GM18951 (cell line): Measurements from ENCODE around the gene ATP6V1B1.

Experiments used
- POLR2A ChIP-seq: IDR thresholded peaks from 4 replicates; pipeline ENCODE4 v1.6.1; 2011; ENCODE audit warnings: mild to moderate bottlenecking; ENCODE audit not compliant: insufficient read length, insufficient read depth; ENCODE audit errors: extremely low read depth
- in situ Hi-C: fragments of 300-500 bp; cut with MboI; formaldehyde crosslinking; loops from one replicate; pipeline ENCODE4 v1.12.0; 2022; ENCODE audit warnings: low sequenced_read_pairs, mixed read lengths, inconsistent platforms; ENCODE audit not compliant: unreplicated experiment

ATP6V1B1 gene

DNA sequence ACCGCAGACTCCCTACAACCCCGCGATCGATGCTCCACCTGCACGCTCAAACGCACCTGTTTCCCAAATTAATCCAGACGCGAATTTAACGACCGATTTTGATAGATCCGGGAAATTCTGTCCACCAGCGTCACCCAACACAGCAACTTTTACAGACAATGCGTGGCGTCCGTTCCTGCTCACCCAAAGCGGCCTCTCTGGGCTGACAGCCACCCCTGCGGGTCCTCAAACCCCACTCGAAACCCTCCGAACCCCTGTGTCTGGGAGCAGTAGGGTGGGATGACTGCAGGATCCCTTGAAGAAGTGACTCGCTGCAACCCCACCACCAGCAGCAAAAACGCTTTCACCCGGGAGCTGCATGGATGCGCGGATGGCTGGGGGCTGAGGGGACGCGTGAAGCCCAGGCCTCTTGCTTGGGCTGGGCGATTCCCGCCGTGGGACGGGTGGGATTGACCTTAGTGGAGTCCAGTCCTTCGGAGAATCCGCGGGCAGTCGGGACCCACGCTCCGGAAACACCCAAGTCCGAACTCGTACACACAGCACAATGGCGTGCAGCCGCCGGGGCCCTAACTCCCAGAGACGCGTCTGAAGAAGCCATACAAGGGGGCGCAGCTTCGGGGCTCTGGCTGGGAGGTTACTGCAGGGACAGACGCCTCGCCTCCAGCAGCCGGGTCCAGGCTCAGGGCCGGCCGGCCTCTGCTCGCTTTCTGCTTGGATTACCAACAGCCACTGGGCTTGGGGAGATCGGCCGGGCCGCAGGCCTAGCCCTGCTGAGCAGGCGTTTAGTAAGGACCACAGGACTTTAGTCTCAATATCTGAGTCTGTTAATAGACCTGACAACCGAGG lies 31.1 kb upstream of the ATP6V1B1 start:
- in situ Hi-C loops = no loop called here
- TF ChIP-seq POLR2A = no peak

DNA sequence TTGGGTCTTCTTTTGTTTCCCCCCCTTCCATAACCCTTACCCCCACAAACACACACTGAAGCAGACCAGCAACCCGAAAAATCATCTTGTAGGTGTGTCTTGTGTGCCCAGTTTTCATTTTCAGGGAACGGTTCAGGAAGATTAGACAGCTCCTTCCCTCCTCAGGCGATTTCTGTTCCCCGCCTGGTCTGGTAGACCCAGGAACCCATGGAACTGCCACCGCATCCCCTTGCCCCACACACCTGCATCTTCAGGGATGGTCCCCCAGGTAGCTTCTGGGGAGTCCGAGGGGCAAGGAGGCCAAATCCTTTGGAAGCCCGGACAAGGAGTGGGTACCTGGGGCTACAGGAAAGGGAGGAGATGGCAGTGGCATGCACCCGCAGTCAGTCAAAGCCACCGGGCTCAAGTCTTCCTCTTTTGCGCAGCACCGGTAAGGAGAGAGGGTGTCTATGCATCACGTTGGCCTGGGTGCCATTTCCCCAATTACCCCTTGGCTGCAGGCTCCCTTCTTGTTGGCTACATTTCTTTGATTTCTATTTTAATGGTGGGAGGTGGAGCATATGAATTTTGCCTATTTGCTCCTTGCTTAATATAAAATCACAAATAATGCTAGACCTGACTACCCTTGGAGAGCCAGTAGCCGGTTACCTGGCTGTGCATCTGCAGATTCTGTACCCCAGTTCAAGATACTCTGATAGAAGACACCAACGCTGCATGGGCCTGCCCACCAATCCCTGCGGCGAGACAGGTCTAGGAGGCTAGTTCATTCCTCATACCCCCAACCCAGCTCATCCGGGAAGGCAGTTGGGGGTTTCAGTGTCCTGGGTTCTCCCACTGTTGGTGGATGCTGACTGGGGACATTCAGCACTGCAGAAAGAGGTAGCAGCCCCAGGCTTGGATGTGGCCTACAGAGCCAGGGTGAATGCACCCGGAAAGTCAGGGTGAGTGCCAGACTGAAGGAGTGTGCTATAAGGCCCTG lies 30.0 kb upstream of the ATP6V1B1 start:
- in situ Hi-C loops = no loop called here
- TF ChIP-seq POLR2A = no peak

DNA sequence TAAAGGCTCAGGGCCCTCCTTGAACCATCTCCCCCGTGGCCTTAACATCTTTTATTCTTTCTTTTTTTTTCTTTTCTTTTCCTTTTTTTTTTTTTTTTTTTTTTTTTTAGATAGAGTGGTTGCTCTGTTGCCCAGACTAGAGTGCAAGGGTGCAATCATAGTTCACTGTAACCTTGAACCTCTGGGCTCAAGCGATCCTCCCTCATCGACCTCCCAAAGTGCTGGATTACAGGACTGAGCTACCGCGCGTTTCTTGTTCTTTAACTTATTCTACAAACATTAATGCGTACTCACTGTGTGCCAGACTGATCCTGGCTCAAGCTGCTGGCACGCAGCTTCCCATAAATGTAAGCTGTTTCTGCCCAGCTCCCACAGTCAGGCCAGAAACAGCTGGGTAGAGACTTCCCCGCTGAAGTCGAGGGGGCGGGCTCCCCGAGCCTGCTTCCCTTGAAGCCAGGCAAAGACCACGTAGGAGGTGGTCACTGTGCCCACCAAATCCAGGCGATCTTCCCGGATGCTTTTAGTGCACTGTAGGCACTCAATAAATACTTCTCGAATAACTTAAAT lies 29.2 kb upstream of the ATP6V1B1 start:
- in situ Hi-C loops = no loop called here
- TF ChIP-seq POLR2A = no peak

DNA sequence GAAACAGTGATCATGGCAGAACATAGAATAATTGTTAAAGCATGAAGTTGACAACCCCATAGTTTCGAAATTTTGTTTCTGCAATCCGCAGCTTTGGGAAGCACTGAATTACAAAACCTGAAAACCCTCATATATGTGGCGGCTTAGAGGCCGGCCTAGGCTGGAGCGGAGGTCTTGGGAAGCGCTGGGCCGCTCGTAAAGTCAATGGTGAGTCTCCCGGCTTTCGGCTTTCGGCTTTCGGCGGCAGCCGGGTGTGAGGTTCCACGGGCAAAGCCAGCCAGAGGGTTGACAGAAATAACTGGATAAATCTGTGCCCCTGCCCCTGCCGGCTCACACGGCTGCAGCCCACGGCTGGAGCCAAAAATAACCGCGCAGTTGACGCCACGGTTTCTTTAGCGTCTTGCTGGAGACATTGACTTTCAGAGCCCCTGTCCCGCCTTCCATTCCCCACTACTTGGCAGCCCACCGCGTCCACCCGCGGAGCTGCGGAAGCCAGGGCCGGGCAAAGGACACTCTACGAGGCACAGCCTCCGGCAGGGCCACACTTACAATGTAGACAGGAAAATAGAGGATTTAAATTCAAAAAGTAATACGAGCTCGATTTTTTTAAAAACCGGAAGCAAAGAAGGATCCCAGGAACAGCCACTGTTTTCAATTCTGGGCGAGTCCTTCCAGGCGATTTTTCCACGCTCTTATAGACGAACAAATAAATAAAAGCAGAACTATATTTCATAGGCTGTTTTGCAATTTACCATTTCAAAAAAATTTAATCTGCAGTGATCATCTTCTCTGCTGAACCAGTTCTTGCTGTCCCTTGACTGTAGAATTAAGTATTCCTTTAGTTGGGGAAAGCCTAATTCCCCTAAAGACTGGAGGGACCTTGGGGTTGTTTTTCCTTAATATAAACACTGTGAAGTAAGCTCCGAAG lies 28.3 kb upstream of the ATP6V1B1 start:
- no peak for TF ChIP-seq POLR2A
- in situ Hi-C loops = no loop called here

DNA sequence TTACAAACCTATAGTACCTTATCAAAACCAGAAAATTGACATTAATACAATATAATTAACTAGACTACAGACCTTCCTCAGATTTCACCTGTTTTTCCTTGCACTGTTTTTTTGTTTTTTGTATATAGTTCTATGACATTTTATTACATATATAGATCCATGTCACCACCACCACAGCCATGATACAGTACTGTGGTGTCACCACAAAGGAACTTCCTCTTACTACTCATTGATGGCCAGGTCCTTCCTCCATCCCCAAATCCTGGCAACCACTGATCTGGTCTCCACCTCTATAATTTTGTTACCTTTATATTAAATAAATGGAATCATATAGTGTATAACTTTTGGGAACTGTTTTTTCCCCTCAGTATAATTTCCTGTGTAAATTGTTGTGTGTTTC lies 19.4 kb upstream of the ATP6V1B1 start:
- TF ChIP-seq POLR2A = no peak
- in situ Hi-C loops = no loop called here

DNA sequence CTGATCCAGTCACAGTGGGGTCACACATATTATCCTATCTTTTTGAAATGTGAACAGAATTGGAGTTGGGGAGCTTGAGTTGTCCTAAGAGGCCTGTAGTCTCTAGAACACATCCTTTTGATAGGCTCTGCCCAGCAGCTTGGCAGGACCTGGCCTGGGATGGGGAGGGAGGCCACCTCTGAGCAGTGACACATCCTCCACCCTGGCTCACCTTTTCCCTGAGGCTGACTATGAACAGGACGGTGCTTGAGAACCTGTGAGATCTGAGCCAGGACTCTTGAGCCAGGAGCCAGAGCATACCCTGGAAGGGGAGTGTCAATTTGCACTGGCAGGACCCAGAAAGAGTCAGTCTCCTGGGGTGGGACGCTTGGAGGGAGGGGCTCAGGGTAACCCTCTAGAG lies 17.7 kb upstream of the ATP6V1B1 start:
- no peak for TF ChIP-seq POLR2A
- in situ Hi-C loops = no loop called here

DNA sequence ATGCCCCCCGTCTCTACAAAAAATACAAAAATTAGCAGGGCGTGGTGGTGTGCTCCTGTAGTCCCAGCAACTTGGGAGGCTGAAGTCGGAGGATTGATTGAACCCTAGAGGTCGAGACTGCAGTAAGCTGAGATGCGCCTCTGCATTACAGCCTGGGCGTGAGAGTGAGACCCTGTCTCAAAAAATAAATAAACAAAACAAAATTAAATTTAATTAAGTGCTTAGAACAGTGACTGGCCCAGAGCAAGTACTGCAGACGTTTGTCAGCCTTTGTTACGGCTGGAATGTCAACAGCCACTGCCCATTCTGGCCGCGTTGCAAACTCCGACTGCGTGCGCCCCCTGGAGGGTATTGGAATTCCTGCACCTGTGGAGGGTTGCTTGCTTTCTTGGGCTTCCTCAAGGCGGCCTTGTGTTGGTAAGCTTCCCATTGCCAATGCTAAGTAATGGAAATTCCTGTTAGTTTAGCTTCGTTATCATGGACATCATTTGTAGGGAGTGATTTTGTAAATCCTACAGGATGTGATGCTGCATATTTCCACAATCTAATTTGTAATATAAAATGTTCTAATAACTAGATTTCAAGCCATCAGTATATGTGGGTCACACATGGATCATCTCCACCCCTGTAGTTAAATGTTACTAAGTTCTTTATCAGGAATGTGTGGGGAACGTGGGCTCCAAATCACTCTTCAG lies 15.9 kb upstream of the ATP6V1B1 start:
- no peak for TF ChIP-seq POLR2A
- in situ Hi-C loops = no loop called here

DNA sequence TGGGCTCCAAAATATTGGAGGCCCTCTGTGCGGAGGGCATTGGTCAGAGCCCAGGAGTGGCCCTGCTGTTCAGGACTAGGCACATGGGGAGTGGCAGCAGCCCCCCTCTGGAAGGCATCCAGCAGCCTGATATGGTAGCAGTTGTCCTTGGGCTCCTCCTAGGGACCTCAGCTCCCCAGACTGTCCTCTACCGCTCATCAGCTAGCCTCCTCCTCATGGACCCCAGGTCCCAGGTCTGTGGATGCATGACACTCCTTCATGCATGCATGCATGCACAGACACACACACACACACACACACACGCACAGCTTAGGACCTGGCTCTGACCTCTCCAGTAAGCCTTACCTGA lies 15.4 kb upstream of the ATP6V1B1 start:
- no peak for TF ChIP-seq POLR2A
- in situ Hi-C loops = no loop called here

DNA sequence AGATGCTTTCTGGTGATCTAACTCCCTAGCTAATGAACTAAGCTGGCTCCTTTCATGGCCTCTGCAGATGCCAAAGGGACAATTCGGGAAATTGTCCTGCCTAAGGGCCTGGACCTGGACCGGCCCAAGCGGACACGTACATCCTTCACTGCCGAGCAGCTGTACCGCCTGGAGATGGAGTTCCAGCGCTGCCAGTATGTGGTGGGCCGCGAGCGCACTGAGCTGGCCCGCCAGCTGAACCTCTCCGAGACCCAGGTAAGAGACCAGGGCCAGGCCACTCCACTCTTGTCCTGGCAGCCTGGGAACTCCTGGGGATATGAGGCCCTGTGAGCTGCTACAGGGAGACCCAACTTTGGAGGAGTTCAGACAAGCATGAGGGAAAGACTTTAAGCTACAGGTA lies 14.7 kb upstream of the ATP6V1B1 start:
- TF ChIP-seq POLR2A = no peak
- in situ Hi-C loops = no loop called here

DNA sequence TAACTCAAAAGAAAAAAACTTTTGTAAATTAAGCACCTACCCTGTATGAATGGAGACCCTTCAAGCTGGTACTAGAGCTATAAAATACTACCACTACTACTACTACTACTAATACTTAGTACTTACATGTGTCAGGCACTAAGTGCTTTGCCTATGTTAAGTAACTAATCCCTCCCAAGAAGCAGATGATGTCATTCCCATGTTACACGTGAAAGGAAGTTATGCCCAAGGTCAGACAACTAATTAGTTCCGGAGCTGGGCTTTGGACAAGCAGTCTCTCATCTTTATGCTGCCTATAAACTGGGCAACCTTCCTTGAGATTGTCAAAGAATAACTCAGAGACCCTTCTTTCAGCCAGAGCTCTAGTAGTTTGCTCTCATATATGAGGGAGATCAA lies 13.9 kb upstream of the ATP6V1B1 start:
- TF ChIP-seq POLR2A = no peak
- in situ Hi-C loops = no loop called here

DNA sequence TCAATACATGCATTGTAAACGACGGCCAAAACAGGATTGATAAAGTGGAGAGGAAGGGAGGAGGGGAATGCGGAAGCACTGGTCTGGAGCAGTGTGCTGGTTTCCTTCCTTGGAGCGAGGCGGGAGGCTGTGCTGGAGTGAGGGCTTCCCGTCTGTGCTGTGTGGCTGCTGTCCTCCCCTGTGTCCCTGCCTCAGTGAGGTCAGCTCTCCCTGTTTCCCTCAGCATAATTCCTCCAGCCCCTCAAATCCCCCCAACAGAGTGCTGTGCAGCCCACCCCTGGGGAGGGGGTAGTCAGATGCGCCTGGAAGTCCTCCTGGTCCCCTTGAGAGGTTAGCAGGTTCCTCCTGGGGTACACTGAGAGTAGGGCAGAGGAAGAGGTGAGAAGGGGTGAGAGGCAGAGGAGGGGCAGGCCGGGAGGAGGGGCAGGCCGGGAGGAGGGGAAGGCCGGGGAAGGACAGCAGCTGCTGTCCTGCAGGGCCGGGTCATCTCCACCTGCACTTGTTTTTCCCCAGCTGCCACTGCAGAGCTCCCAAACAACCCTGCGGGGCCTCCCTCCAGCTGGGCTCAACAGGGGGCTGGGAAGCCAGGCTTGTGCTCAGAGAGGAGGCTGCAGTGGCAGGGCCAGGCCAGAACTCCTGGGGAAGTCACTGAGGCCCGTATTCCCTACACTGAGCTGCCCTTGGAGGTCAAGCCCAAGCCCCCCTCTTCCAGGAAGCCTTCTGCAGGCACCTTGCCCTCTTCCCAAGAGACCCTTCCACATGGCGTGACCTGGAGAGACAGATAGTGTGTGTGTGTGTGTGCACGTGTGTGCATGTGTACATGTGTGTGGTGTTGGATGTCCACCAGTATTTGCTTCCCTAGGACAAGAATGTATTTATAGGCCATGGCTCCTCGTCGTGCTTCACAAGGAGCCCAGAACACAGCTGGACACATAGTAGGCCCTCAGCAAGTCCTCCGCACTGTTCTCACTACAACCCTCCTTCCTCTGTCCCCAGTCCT lies 13.2 kb upstream of the ATP6V1B1 start:
- in situ Hi-C loops = no loop called here
- no peak for TF ChIP-seq POLR2A
